GM21447 (cell line): ENCODE measurements around the gene PHOX2A.

ENCODE experiments used
- ATAC-seq: cut with Tn5 transposase; IDR thresholded peaks from one replicate; pipeline ENCODE4 v1.9.1; 2021; ENCODE audit not compliant: unreplicated experiment

The PHOX2A gene

DNA sequence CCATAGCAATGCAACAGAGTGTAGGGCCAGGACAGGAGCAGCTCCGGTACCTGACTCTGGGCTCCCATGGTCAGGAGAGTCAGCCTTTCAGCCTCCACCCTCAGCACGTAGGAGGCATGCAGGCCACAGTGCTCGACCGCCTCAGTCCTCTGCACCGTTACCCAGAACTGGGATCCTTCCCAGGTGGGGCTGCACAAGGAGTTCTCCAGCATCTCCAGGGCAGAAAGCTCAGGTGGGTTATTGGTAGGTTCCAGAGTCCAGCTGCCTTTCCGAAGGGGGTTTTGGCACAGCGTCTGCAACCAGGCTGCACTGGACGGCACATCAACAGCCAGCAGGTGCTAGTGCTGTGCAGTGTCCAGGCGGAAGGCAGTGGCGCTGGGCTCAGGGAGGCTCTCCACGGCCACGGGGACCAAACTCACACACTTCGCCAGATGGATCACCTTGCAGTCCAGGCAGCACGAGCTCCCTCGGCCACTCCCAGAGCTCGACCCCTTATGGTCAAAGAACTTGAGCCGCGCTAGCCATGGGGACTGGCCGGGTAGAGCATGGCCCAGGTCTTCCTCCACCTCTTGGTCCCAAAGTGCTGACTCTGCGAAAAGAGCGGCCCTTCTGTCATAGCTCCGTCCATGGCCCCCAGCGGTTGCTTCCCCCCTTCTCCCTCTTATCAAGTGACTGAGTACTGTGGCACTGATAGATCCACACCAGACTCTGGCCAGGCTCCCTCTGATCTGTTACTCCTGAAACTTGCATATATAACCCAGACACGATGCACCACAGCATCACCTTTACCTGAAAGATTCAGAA is 6.9 kb upstream of the PHOX2A start:
- ATAC-seq = no peak

DNA sequence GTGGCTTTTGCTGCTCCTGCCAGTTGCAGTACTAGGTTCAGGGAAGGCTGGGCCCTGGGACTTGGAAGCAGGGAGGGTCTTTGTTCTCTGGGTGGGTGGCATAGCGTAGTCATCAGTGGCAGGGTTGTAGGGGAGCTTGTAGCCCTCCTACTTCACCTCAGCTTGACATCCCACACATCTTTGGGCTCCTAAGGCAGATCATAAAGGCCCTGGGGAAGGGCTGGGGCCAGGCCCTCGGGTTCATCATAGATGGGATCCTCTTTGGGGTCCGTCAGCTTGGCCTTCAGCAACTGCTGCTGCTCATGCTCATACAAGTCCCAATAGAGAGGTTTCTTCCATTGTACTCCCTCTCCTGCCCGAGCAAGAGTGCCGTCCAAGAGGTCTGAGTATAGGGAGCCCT is 6.0 kb upstream of the PHOX2A start:
- no peak for ATAC-seq

DNA sequence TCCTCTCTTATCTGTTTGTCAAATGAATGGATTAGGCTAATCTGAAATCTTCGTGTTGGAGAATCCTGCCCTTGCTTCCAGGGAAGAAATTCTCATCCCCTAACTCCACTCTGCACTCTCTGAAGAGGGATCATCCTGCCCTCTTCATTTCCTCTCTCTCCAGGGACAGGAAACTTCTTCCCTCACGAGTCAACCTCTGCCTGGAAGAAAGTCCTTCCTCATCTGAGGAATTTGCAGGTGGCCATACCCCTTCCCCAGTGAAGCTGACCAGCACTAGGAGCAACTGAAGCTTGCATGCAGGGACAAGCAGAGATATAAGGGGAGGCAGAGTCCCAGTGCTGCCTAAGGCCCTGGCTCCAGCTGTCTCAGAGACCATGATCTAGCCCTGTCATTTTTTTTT is 3.6 kb upstream of the PHOX2A start:
- no peak for ATAC-seq

DNA sequence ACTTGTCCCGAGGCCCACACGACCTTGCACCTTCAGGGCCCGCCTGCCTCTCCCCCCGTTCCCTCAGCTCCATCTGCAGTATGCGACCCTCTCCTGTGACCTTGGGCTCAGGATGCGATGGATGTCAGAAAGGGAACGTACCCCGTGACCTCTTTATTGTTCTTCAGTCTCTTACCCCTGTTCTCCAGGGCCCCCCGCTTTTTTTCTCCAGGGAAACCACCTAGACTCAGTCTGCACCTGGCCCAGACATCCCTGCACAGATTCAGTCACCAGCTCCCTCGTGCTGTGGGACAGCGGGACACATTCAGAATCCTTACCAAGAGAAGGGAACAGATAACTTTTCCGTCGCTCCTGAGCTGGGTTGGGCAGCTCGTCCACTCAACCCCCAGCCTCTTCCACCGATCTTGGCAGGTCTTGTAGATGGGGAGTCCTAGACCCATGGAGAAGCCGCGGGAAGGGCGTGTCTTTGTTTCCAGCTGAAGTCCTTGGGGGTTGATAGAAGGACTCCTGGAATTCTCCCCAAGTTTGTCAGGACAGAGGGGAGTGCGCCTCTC is 1.4 kb upstream of the PHOX2A start:
- no peak for ATAC-seq

DNA sequence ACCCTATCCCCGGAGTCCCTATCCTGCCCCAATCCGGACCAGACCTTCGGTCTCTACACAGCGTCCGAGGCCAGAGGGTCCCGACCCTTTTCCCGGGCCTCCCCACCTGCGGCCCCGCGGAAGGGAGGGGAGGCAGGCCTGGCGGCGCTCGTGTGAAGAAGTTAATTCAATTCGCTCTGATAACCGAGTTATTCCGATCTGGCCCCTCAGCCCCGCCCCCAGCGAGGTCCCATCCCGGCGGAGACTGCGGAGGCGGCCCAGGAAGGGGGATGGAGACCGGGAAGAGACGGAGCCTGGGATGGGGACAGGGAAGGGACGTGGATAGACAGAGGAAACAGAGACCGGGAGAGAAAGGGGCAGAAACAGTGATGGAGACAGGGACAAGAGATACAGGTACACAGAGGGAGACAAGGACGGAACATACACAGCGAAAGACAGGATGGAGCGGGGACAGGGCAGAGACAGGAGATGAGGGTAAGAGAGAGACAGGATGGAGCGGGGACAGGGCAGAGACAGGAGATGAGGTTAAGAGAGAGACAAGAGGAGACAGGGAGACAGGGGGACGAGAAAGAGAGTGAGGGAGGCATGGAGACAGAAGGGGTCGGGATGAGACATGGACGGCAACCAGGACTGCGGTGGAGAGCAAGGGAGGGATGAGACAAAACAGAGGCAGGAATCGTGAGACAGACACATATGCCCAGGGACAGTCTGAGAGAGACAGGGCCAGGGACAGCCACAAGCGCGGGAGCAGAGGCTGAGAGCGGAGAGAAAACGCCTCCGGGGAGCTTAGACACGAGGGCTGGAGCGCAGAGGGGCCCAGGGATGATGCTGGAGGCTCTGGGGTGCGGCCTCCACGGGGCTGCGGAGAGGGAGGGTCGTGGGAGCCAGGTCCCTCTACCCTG is 636 bp upstream of the PHOX2A start:
- no peak for ATAC-seq

DNA sequence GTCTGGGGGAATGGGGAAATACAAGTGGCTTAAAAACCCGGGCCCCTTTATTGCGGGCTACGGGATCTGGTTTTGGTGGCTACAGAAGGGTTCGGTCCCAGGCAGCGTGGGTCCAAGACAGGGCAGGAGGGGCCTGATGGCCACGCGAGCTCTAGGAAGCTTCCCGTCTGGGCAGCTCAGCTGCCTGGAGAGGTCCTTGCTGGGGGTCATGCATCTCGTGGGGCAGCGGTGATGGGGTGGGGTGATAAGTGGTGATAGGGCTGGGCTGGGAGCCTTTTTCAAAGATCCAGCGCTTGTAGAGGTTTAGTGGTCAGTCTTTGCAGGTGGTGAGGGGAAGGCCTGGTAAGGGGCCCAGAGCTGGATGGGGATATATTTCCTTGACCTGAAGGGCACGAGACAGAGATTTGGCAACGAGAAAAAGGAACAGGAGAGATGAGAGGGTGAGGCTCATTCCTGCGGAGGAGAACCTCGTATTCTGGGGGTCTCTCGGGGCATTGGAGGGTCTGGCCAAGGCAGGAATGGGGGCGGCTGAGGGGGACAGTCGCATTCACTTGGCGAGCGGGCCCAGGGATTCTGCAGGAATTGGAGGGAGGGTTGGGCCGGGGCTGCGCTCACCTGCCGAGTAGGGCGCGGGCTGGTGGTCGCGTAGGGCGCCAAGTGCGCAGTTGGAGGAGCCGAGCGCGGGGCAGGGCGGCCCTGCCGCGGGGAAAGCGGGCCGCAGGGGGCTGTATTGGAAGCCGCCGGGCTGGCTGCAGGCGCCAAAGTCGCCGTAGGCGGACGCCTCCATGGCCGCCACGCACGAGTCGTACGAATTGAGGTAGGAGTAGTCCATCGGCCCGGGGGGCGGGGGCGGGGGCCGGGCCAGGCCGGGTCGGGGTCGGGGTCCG is 560 bp downstream of the PHOX2A start:
- ATAC-seq = no peak

DNA sequence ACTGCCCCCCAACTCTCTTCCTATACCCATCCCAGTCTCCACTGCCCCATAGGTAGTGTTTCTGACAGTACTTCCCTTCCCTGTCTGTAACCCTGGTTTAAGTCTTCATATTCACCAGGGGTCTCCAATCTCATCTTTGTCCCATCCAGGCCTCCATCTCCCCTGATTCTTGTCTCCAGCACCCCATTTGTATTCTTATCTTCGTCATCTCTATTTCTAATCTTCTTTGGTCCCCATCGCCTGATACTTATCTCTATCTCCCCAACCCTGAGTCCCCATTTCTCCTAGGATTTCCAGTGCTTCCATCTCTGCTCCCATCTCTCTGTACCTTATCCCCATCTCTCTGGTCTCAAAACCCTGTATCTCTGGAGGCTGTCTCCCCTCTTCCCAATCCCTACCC is 1.8 kb downstream of the PHOX2A start:
- ATAC-seq = no peak

DNA sequence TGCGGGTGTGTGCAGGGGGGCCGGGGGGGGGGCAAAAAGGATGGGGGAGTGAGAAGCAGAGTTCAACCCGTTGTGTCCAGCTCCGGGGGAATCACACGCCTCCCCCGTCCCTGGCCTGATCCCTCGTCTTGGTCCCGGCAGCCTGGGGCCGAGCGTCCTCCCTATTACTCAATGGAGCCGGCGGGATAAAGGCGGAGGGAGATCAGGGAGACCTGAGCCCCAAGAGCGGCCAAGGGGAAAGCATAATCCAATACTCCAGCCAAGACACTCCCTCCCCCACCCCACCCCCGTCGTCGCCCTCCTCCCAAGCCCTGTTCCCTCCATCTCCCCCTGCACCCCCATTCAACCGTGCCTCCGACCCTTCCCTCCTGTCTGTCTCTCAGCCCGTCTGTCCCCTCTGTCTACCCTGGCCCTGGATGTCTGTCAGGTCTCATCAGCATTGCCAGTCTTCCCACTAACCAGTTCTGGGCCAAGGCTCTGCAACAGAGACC is 2.6 kb downstream of the PHOX2A start:
- no peak for ATAC-seq

DNA sequence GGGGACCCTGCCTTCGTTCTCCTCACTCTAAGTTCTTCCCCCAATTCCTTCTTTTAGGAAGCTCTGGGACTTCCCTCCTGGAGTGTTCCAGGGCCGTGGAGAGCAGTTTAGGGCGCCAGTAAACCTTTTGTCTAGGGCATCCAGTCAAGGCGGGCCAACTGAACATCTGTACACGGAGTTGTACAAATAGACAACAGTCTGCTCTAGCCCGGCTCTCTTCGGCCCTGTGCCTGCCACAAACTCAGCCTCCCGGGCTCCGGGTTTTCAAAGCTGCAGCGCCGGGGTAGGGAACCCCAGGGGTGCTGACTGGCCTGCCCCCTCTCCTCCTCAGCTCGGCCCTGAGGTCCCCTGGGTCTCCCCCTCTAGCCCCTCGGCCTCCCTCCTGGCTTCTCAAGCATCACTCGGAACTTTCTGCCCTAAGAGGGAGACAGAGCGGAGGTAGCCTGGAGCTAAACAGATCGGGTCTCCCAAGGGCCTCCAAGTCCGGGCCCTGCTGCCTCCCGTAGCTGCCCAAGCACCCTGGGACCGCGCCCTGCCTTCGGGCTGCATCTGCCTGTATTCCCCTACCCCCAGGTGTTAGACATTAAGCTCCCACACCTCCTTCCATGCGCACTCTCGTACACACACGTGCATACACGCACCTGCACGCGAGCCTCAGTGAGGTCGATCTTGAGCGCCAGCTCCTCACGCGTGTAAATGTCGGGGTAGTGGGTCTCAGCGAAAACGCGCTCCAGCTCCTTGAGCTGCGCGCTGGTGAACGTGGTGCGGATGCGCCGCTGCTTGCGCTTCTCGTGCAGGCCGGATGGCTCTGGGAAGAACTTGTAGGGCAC is 3.3 kb downstream of the PHOX2A start:
- ATAC-seq = no peak

DNA sequence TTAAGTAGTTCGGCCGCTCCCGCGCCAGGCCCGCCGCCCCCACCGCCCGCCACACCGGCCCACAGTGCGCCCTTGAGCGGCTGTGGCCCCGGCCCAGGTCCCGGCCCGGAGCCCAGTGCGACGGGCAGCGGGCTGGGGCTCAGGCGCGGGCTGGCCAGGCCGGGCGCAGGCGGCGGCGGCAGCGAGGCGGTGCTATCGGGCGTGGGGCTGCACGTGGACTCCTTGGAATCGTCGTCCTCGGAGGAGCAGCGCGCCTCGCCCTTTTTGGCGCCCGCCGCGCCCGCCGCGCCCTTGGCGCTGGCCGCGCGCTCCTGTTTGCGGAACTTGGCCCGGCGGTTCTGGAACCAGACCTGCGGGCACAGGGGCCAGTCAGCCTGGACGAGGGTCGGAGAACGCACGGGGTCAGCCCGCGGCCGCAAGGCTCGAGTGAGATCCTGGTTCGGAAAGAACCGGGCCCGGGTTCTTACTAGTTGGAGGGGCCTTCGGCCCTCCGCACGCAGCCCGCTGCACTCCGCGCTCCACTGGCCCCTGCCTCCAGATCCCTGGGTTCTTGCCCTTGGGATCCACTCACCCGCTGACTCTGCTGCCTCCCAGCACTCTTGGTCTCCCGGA is 4.0 kb downstream of the PHOX2A start:
- no peak for ATAC-seq

DNA sequence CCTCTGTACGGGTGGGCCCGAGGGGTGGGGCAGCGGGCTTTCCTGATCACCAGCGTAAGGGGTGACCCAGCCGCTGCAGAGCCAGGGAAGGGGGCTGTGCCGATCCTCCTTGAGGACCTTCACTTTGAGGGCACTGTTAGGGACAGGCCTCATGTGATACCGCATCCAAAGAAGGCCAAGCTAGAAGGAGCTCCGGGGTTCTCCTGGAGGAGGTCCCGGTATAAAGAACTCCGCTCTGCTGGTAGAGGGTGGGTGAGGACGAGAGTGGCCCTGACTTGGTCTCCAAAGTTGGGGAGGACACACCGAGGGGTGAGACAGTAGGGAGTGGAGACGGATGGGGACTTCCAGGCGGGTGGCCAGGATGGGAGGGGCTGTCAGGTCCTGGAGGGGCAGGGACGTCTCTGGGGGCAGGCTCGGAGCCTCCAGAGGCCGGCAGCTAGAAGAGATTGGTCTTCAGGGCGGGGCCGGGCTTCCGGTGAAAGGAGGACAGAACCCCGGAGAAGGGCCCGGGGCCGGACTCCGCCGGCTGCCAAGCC is 4.6 kb downstream of the PHOX2A start:
- no peak for ATAC-seq

DNA sequence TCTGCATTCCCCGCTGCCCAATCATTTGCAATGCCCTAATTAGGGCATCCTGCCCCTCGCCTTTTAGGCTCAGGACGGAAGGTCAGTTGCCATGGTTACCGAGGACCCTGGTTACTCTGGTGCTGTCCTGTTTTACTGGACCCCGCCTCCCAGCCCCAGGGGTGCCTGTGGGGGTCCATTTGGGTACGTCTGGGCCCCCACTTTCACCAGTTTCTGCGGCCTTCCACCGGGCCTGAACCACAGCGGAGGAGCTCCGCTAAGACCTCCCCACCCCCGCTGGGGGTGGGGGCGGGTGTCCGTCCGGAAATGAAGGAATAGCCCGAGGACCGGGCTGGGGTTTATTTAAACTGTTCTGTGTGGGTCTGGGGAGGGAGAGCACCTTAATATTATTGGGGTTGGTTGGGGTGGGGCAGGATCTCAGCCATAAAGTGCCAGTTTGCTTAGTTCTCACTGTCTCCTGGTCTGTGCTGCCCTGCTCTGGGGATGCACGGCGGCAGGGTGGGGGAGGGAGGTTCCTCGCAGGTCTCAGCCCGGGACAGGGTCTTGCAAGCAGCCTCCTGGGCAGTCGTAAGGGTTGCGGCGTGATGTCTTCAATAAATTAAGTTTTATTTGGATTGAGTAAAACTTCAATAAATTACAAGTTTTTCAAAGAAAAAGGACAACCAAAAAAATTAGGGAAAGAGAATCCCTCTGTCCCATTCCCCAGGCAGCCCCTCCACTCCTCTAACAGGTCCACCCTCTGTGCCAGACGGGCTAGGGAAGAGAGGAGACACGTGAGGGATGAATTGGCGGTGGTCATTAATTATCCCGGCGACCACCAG is 5.3 kb downstream of the PHOX2A start:
- no peak for ATAC-seq

DNA sequence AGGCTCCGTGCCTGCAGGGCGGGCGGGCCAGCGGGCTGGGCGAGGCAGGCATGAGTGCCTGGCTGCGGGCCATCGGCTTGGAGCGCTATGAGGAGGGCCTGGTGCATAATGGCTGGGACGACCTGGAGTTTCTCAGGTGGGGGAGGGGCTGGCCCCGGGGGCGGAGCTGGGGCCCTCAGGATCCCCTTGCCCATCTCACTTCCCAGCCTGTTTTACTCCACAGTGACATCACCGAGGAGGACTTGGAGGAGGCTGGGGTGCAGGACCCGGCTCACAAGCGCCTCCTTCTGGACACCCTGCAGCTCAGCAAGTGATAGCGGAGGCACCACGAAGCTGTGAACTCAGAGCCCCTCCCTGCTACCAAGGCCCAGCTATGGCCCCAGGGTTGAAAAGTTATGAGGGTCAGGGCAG is 5.9 kb downstream of the PHOX2A start:
- no peak for ATAC-seq

DNA sequence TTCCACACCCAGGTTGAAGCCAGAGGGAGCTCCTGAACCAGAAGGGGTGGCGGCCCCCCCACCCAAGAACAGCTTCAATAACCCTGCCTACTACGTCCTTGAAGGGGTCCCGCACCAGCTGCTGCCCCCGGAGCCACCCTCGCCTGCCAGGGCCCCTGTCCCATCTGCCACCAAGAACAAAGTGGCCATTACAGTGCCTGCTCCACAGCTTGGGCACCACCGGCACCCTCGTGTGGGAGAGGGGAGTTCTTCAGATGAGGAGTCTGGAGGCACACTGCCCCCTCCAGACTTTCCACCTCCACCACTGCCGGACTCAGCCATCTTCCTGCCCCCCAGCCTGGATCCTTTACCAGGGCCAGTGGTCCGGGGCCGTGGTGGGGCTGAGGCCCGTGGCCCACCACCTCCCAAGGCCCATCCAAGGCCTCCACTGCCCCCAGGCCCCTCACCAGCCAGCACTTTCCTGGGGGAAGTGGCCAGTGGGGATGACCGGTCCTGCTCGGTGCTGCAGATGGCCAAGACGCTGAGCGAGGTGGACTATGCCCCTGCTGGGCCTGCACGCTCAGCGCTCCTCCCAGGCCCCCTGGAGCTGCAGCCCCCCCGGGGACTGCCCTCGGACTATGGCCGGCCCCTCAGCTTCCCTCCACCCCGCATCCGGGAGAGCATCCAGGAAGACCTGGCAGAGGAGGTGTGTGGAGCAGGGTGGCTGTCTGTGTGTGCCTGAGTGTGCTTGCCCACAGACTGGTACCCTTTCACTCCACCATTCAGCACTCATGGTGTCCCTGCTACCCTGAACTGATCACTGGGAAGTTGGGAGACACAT is 6.7 kb downstream of the PHOX2A start:
- no peak for ATAC-seq

DNA sequence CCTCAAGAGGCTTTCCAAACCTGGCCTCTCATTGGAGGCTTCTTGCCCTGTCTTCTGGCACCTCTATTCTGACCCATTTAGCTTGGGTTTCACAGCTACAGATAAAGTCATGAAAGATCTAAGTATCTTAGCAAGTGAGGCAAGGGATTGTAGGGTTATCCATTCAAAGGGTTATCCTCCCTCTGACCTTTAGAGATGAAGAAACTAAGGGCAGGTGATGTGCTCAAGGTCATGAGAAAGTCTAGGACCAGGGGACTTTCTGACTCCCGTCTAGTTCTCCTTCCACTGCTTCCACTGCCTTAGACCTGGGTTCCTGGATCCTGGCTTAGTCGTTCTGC is 7.2 kb downstream of the PHOX2A start:
- no peak for ATAC-seq

DNA sequence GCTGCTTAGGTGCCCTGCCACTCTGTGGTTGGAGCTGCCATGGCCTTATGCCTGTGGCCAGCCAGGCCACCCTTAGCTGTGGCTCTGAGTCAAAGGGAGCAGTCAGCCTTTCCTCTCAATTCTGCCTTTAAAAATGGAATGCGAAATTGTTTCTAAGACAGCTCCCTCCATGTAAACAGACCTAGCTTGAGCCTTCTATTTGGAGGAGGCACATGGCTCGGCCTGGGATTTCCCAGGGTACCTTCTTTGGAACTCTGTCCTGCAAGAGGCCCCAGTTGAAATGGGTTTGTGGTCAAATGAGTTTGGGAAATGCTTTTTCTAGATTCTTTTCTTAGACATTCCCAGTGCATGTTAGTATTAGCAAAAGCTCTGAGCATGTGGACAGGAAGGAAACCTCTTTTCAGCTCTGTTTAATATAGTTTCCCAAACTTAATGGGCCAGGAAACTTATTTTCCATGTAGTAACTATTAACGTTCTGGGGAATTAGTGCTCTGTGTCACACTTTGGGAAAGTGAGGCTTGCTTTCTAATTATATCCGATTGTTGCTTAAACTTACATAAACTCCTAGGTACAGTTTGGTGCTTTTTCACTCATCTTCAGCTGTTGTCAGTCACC is 7.8 kb downstream of the PHOX2A start:
- no peak for ATAC-seq

DNA sequence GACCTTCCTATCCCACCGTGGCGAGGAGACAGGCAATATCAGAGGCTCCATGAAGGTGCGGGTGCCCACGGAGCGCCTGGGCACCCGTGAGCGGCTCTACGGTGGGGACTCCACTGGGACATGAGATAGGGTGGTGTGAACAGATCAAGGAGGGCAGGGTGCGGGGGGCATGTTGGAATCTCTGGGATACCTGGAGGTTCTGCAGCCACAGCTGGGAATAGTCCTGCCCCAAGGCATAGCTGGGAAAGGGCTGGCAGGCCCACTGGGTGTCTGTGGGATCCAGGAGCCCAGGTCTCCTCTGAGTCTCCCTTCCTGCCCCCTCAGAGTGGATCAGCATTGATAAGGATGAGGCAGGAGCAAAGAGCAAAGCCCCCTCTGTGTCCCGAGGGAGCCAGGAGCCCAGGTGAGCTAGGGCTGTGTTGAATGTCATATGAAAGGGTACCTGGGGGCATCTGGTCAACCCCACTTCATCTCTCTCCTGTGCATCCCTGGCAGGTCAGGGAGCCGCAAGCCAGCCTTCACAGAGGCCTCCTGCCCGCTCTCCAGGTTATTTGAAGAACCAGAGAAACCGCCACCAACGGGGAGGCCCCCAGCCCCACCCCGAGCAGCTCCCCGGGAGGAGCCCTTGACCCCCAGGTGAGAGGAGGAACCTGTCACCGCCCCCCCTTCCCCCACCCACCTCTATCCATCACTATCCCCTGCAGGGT is 8.5 kb downstream of the PHOX2A start:
- ATAC-seq = no peak
